ENCODE results near the gene RPS26.
"Not testable (repeated sequence)": the region's sequence is repeated elsewhere in the genome, so short reads cannot be mapped to it uniquely, and the experiment has no call there.

The RPS26 gene

GRCh38 chr12:56042843-56043242 lies 1.1 kb downstream of the RPS26 start:
- Histone ChIP-seq H3K9ac (ENCODE audit: low read length) (peak overlapping the region; percentile 99), H3K4me3 (ENCODE audit: low read depth, low read length) (peak overlapping the region; percentile 95), H3K36me3 (ENCODE audit: control insufficient read depth, insufficient read depth, low read length) (peaks cover 34% of the 10 kb centered on the region), H3K27ac (ENCODE audit: low read depth, low read length) (peak overlapping the region; percentile 99), H3K9me3 (ENCODE audit: control insufficient read depth, insufficient read depth, low read depth, low read length) (no peaks in the 10 kb centered on the region), H3K4me1 (ENCODE audit: control insufficient read depth, insufficient read depth, low read length) (peaks cover 13% of the 10 kb centered on the region), H3K27me3 (ENCODE audit: control insufficient read depth, insufficient read depth, low read length) (no peaks in the 10 kb centered on the region)

GRCh38 chr12:56046027-56046780 lies 4.5 kb downstream of the RPS26 start:
- H3K4me1 ChIP-seq (ENCODE audit: control insufficient read depth, insufficient read depth, low read length), result peaks cover 9% of the 10 kb centered on the region
- H3K4me3 ChIP-seq (ENCODE audit: low read depth, low read length), result no peak overlapping the region
- no peaks in the 10 kb centered on the region for H3K9me3 ChIP-seq (ENCODE audit: control insufficient read depth, insufficient read depth, low read depth, low read length)
- peaks cover 34% of the 10 kb centered on the region for H3K36me3 ChIP-seq (ENCODE audit: control insufficient read depth, insufficient read depth, low read length)
- no peak overlapping the region for H3K27ac ChIP-seq (ENCODE audit: low read depth, low read length)
- H3K27me3 ChIP-seq (ENCODE audit: control insufficient read depth, insufficient read depth, low read length), result no peaks in the 10 kb centered on the region
- no peak overlapping the region for H3K9ac ChIP-seq (ENCODE audit: low read length)

- Histone ChIP-seq H3K4me1 (ENCODE audit: control insufficient read depth, insufficient read depth, low read length) (no peaks in the 10 kb centered on the region), H3K27me3 (ENCODE audit: control insufficient read depth, insufficient read depth, low read length) (no peaks in the 10 kb centered on the region), H3K9me3 (ENCODE audit: control insufficient read depth, insufficient read depth, low read depth, low read length) (no peaks in the 10 kb centered on the region), H3K9ac (ENCODE audit: low read length) (no peak overlapping the region), H3K36me3 (ENCODE audit: control insufficient read depth, insufficient read depth, low read length) (no peaks in the 10 kb centered on the region), H3K27ac (ENCODE audit: low read depth, low read length) (no peak overlapping the region), H3K4me3 (ENCODE audit: low read depth, low read length) (no peak overlapping the region)
Observed at GRCh38 chr12:56053407-56053893, 11.7 kb downstream of the RPS26 start.

GRCh38 chr12:56059964-56060363 lies 18.2 kb downstream of the RPS26 start:
- H3K9me3 ChIP-seq (ENCODE audit: control insufficient read depth, insufficient read depth, low read depth, low read length); H3K4me3 ChIP-seq (ENCODE audit: low read depth, low read length); H3K4me1 ChIP-seq (ENCODE audit: control insufficient read depth, insufficient read depth, low read length); H3K9ac ChIP-seq (ENCODE audit: low read length); H3K27me3 ChIP-seq (ENCODE audit: control insufficient read depth, insufficient read depth, low read length); H3K27ac ChIP-seq (ENCODE audit: low read depth, low read length); H3K36me3 ChIP-seq (ENCODE audit: control insufficient read depth, insufficient read depth, low read length): not testable (repeated sequence)

DNA sequence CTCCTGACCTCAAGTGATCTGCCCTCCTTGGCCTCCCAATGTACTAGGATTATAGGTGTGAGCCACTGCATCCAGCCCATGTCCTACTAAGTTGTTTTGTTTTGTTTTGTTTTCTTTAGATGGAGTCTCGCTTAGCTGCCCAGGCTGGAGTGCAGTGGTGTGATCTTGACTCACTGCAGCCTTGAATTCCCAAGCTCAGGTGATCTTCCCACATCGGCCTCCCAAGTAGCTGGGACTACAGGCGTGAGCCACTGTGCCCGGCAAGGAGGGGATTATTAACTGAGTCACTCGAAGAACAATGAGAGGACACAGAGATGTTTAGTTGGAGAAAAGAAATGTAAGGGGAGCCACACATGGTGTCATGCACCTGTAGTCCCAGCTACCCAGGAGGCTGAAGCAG lies 20.3 kb downstream of the RPS26 start:
- Histone ChIP-seq H3K36me3 (ENCODE audit: control insufficient read depth, insufficient read depth, low read length) (no peaks in the 10 kb centered on the region), H3K27me3 (ENCODE audit: control insufficient read depth, insufficient read depth, low read length) (no peaks in the 10 kb centered on the region), H3K27ac (ENCODE audit: low read depth, low read length) (no peak overlapping the region), H3K9ac (ENCODE audit: low read length) (no peak overlapping the region), H3K4me3 (ENCODE audit: low read depth, low read length) (no peak overlapping the region), H3K4me1 (ENCODE audit: control insufficient read depth, insufficient read depth, low read length) (no peaks in the 10 kb centered on the region), H3K9me3 (ENCODE audit: control insufficient read depth, insufficient read depth, low read depth, low read length) (no peaks in the 10 kb centered on the region)

GRCh38 chr12:56062996-56063395 lies 21.3 kb downstream of the RPS26 start:
- no peaks in the 10 kb centered on the region for H3K4me1 ChIP-seq (ENCODE audit: control insufficient read depth, insufficient read depth, low read length)
- H3K36me3 ChIP-seq (ENCODE audit: control insufficient read depth, insufficient read depth, low read length), result no peaks in the 10 kb centered on the region
- H3K9ac ChIP-seq (ENCODE audit: low read length), result no peak overlapping the region
- no peaks in the 10 kb centered on the region for H3K9me3 ChIP-seq (ENCODE audit: control insufficient read depth, insufficient read depth, low read depth, low read length)
- H3K27me3 ChIP-seq (ENCODE audit: control insufficient read depth, insufficient read depth, low read length), result no peaks in the 10 kb centered on the region
- no peak overlapping the region for H3K4me3 ChIP-seq (ENCODE audit: low read depth, low read length)
- no peak overlapping the region for H3K27ac ChIP-seq (ENCODE audit: low read depth, low read length)

- H3K9me3 ChIP-seq (ENCODE audit: control insufficient read depth, insufficient read depth, low read depth, low read length), result no peaks in the 10 kb centered on the region; the same call in 1 of the 2 replicates
- H3K4me1 ChIP-seq (ENCODE audit: control insufficient read depth, insufficient read depth, low read length), result no peaks in the 10 kb centered on the region
- H3K4me3 ChIP-seq (ENCODE audit: low read depth, low read length), result no peak overlapping the region
- no peaks in the 10 kb centered on the region for H3K36me3 ChIP-seq (ENCODE audit: control insufficient read depth, insufficient read depth, low read length)
- no peak overlapping the region for H3K27ac ChIP-seq (ENCODE audit: low read depth, low read length)
- no peak overlapping the region for H3K9ac ChIP-seq (ENCODE audit: low read length)
- H3K27me3 ChIP-seq (ENCODE audit: control insufficient read depth, insufficient read depth, low read length), result no peaks in the 10 kb centered on the region
Observed at GRCh38 chr12:56071648-56072047, 29.9 kb downstream of the RPS26 start.

- peaks cover 3% of the 10 kb centered on the region; the same call in 1 of the 2 replicates for H3K9me3 ChIP-seq (ENCODE audit: control insufficient read depth, insufficient read depth, low read depth, low read length)
- H3K4me3 ChIP-seq (ENCODE audit: low read depth, low read length), result no peak overlapping the region
- H3K36me3 ChIP-seq (ENCODE audit: control insufficient read depth, insufficient read depth, low read length), result no peaks in the 10 kb centered on the region
- H3K27me3 ChIP-seq (ENCODE audit: control insufficient read depth, insufficient read depth, low read length), result no peaks in the 10 kb centered on the region
- H3K4me1 ChIP-seq (ENCODE audit: control insufficient read depth, insufficient read depth, low read length), result peaks cover 4% of the 10 kb centered on the region
- no peak overlapping the region for H3K9ac ChIP-seq (ENCODE audit: low read length)
- no peak overlapping the region for H3K27ac ChIP-seq (ENCODE audit: low read depth, low read length)
Observed at GRCh38 chr12:56074396-56074795, 32.7 kb downstream of the RPS26 start.

DNA sequence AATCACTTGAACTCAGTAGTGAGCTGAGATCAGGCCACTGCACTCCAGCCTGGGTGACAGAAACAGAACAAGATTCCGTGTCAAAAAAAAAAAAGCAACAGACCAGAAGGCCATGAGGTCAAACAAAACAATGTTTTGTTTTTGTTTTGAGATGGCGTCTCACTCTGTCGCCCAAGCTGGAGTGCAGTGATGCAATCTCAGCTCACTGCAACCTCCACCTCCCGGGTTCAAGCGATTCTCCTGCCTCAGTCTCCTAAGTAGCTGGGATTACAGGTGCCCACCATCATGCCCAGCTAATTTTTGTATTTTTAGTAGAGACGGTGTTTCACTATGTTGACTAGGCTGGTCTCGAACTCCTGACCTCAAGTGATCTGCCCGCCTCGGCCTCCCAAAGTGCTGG lies 36.2 kb downstream of the RPS26 start:
- H3K9ac ChIP-seq (ENCODE audit: low read length); H3K4me3 ChIP-seq (ENCODE audit: low read depth, low read length); H3K27me3 ChIP-seq (ENCODE audit: control insufficient read depth, insufficient read depth, low read length); H3K36me3 ChIP-seq (ENCODE audit: control insufficient read depth, insufficient read depth, low read length); H3K9me3 ChIP-seq (ENCODE audit: control insufficient read depth, insufficient read depth, low read depth, low read length); H3K27ac ChIP-seq (ENCODE audit: low read depth, low read length): not testable (repeated sequence)
- peaks cover 24% of the 10 kb centered on the region for H3K4me1 ChIP-seq (ENCODE audit: control insufficient read depth, insufficient read depth, low read length)

- Histone ChIP-seq H3K27ac (ENCODE audit: low read depth, low read length) (no peak overlapping the region), H3K27me3 (ENCODE audit: control insufficient read depth, insufficient read depth, low read length) (peaks cover 6% of the 10 kb centered on the region; the same call in 1 of the 2 replicates), H3K4me3 (ENCODE audit: low read depth, low read length) (peak overlapping the region; percentile 85), H3K9me3 (ENCODE audit: control insufficient read depth, insufficient read depth, low read depth, low read length) (peaks cover 3% of the 10 kb centered on the region; the same call in 1 of the 2 replicates), H3K9ac (ENCODE audit: low read length) (peak overlapping the region; percentile 74), H3K36me3 (ENCODE audit: control insufficient read depth, insufficient read depth, low read length) (no peaks in the 10 kb centered on the region; the same call in 1 of the 2 replicates), H3K4me1 (ENCODE audit: control insufficient read depth, insufficient read depth, low read length) (peaks cover 24% of the 10 kb centered on the region)
Observed at GRCh38 chr12:56078427-56078826, 36.7 kb downstream of the RPS26 start.

GRCh38 chr12:56078931-56079722 lies 37.4 kb downstream of the RPS26 start:
- peak overlapping the region; percentile 85 for H3K4me3 ChIP-seq (ENCODE audit: low read depth, low read length)
- H3K9ac ChIP-seq (ENCODE audit: low read length), result peak overlapping the region; percentile 84
- peaks cover 6% of the 10 kb centered on the region; the same call in 1 of the 2 replicates for H3K36me3 ChIP-seq (ENCODE audit: control insufficient read depth, insufficient read depth, low read length)
- peaks cover 3% of the 10 kb centered on the region; the same call in 1 of the 2 replicates for H3K9me3 ChIP-seq (ENCODE audit: control insufficient read depth, insufficient read depth, low read depth, low read length)
- H3K4me1 ChIP-seq (ENCODE audit: control insufficient read depth, insufficient read depth, low read length), result peaks cover 24% of the 10 kb centered on the region
- peaks cover 6% of the 10 kb centered on the region; the same call in 1 of the 2 replicates for H3K27me3 ChIP-seq (ENCODE audit: control insufficient read depth, insufficient read depth, low read length)
- peak overlapping the region; percentile 86 for H3K27ac ChIP-seq (ENCODE audit: low read depth, low read length)
